WTC11 (cell line): ENCODE data around the gene PRSS16.

Experiments
- ATF3 ChIP-seq: sonication (generic); formaldehyde crosslinking; conservative IDR thresholded peaks from 2 replicates; pipeline ENCODE4 v1.8.1; 2022; ENCODE audit warnings: mild to moderate bottlenecking, missing genetic modification reagents
- CTCF ChIP-seq: fragments of 200-600 bp; IDR thresholded peaks from 2 replicates; pipeline ENCODE4 v1.8.0; 2022; ENCODE audit warnings: antibody characterized with exemption
- IRF1 ChIP-seq: sonication (generic); formaldehyde crosslinking; IDR thresholded peaks from 2 replicates; pipeline ENCODE4 v1.8.0; 2023; ENCODE audit warnings: missing genetic modification reagents
- MAX ChIP-seq: sonication (generic); formaldehyde crosslinking; IDR thresholded peaks from 2 replicates; pipeline ENCODE4 v1.8.0; 2022; ENCODE audit warnings: mild to moderate bottlenecking, missing genetic modification reagents
- NFE2L1 ChIP-seq: sonication (generic); formaldehyde crosslinking; IDR thresholded peaks from 2 replicates; pipeline ENCODE4 v1.8.1; 2023; ENCODE audit warnings: missing genetic modification reagents
- OVOL2 ChIP-seq: fragments of 250-450 bp; sonication (Bioruptor Pico); IDR thresholded peaks from 2 replicates; pipeline ENCODE4 v1.9.0; 2021; ENCODE audit warnings: mild to moderate bottlenecking, borderline replicate concordance
- ZBTB43 ChIP-seq: sonication (generic); formaldehyde crosslinking; IDR thresholded peaks from 2 replicates; pipeline ENCODE4 v1.8.1; 2023; ENCODE audit warnings: mild to moderate bottlenecking, missing genetic modification reagents
- ZNF263 ChIP-seq: sonication (generic); formaldehyde crosslinking; IDR thresholded peaks from 2 replicates; pipeline ENCODE4 v1.8.1; 2022; ENCODE audit warnings: low read depth, mild to moderate bottlenecking, moderate library complexity, missing genetic modification reagents

- TF ChIP-seq ATF3 (CRISPR knock-in tag), result no peak
- no peak for TF ChIP-seq CTCF
- no peak for TF ChIP-seq IRF1 (CRISPR knock-in tag)
- TF ChIP-seq MAX (CRISPR knock-in tag), result no peak
- no peak for TF ChIP-seq OVOL2
- no peak for TF ChIP-seq NFE2L1 (CRISPR knock-in tag)
- no peak for TF ChIP-seq ZNF263 (CRISPR knock-in tag)
- TF ChIP-seq ZBTB43 (CRISPR knock-in tag), result no peak
Measured at GRCh38 chr6:27242589-27243265, 4.8 kb upstream of the PRSS16 start.
